HG03103 (cell line): Measurements from ENCODE around the gene DNAJC11.
A peak's percentile ranks its signal among the peaks of the same experiment; 100 is the strongest.
"Not testable (repeated sequence)": the region's sequence is repeated elsewhere in the genome, so short reads cannot be mapped to it uniquely, and the experiment has no call there.

Source experiments
- ATAC-seq: cut with Tn5 transposase; IDR thresholded peaks from one replicate; pipeline ENCODE4 v1.9.1; 2021; ENCODE audit warnings: low read depth; ENCODE audit not compliant: unreplicated experiment

The DNAJC11 gene

DNA sequence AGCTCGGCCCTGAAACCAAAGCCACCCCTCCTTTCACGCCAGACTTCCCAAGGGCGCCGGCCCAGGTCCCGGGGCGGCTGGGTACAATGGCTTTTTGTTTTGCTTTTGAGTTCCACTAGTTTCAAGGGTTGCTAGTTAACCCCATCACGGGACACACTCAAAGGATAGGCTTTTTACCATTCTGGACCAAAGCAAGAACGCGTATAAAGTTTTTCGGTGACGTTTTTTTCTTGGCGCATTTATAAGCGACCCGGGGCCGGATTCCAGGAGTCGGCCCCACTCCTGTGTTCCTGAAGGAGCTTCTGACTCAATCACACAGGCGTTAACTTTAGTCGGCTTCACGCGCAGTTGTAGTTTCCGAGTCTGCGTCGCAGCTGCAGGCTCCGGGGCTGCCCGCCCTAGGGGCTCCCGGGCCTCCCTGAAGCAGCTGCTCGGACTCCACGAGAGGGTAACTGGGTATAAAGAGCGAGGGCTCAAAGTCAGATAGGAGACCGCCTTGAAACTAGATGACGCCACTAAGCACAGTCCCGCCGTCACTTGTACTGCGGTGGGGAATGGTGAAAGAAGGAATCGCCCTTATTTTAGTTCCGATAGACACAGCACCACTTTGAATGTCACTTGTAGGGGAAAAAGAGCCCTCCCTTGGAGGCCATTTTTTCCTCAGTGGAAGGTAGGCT is 98.2 kb downstream of the DNAJC11 start:
- ATAC-seq = peak; percentile 18

- peak; percentile 44 for ATAC-seq
These were observed 98.9 kb downstream of the DNAJC11 start, which contains the start of gene KLHL21 for GRCh38 chr1:6602669-6603237. Gene KLHL21 (minus strand): TSS chr1:6602869. CDS start chr1:6602817, 52 bp downstream.

GRCh38 chr1:6601923-6602668 is 99.5 kb downstream of the DNAJC11 start:
- no peak for ATAC-seq

- ATAC-seq = no peak
These were observed 100.3 kb downstream of the DNAJC11 start for GRCh38 chr1:6601049-6601922.

DNA sequence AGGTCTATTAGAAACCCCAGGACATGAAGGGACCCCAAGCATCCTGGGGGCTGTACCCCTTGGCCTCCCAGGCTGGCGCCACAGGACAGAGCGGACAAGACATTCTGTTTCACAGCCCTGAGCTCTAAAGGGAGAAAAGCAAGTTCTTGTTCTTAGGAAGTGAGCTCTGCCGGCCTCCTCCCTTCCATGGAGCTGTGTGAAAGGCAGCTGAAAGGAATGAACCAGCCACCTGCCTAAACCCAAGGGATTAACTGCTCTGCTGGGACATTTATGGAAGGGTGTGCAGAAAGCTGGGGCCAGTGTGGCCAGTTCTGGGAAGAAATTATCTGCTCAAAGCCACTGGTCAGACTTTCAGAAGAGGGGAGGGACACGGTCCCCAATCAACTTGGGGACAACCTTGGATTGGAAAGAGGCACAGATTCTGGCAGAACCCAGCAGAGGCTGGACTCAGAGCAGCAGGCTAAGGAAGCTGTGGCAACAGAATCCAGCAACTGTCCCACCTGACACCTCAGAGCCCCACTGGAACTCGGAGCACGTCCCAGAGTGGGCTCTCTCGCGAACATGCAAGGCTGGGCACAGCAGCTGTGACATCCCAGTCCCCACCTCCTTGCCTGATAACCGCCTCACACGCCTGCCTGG is 101.1 kb downstream of the DNAJC11 start:
- ATAC-seq = no peak

- ATAC-seq = not testable (repeated sequence)
These were observed 101.6 kb downstream of the DNAJC11 start for GRCh38 chr1:6599991-6600390.

DNA sequence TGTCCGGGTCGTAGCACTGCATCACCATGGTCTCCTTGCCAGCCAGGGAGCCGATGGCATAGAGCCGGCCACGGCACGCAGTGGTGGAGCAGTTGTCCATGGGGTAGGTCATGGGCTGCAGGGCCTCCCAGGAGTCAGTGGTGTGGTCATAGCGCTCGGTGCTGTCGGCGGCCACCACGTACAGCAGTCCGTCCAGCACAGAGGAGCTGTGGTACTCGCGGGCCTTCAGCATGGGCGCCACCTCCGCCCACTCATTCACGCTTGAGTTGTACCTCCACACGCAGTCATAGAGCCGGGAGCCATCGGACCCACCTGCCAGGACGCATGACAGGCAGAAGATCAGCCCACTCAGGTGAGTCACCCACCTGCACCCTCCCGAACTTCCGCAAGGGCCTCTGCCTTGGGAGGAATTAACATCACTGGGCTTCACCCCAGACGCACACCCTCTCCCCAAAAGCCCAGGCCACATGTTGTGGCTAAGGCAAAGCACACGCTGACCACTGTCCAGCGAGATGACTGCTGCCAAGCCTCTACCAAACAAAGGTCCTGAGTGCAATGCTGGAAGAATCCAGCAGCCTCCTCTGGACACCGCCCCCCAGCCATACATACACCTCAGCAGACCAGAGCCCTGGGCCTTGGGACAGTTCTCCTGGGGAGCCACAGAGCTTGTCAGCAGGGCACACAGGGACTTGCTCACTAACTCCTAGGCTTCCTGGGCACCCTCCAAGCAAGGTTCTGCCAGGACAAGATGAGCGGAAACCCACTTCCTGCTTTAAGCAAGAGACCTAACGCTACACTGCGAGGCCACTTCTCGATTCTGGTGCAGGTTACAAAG is 102.3 kb downstream of the DNAJC11 start:
- no peak for ATAC-seq

GRCh38 chr1:6597777-6598131 is 103.9 kb downstream of the DNAJC11 start:
- no peak for ATAC-seq

- no peak for ATAC-seq
These were observed 104.5 kb downstream of the DNAJC11 start for GRCh38 chr1:6596886-6597776.

DNA sequence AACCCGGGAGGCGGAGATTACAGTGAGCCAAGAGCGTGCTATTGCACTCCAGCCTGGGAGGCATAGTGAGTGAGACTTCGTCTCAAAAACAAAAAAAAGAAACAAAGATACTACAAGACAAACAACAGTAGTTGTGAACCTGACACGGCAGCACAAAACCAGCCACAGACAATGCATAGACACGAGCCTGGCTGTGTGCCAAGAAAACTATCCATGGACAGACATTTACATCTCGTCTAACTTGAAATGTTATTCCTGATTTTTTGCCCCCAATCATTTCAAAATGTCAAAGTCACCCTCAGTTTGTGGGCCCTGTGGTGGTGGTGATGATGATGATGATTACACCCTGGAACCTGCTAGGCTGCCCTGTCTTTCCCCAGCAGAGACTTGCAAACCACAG is 105.3 kb downstream of the DNAJC11 start:
- no peak for ATAC-seq

DNA sequence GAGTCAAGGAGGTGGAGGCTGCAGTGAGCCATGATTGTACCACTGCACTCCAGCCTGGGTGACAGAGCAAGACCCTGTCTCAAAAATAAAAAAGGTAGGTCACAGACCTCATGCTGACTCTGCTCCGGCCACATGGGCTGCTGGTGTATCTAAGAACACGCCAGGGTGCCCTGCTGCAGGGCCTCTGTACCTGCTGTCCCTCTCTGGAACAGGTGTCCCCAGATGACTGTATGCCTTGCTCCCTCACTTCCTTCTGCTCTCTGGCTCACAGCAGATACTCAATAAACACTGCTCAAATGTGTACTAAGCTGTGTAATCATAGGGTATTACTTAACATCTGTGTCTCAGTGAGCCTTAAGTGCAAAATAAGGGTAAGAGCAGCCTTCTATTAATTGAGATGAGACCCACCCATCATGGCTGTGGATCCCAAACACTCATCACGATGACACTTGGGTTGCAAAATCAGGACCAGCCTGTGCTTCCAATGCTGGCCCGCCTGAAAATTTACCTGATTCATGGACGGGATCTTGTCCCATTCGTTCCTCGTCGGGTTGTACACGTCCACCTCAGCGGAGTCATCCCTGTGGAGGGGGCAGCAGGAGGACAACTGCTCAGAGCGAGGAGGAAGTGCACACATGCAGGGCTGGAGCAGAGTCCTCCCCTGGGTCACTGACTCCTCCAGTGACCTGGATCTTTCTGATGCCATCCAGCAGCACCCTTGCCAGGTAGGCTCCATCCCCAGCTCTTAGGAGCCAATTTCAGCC is 106.5 kb downstream of the DNAJC11 start:
- ATAC-seq = no peak

DNA sequence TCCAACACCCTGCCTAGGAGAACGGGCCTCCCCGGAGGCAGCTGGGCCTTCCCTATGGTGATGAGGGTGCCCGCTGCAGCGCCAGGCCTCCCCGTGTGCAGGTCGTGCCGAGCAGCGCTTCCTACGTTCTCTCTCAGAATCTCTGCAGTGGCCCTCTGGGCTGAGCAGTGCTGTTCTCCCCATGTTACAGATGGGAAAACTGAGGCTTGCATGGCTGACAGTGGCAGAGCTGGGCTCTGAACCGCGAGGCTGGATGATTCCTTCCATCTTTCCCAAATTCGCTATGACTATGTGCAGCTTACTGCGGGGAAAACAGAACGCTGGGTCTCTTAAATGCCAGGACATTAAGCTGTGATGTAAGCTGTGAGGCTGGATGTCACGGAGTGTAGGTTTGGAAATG is 107.8 kb downstream of the DNAJC11 start:
- no peak for ATAC-seq

DNA sequence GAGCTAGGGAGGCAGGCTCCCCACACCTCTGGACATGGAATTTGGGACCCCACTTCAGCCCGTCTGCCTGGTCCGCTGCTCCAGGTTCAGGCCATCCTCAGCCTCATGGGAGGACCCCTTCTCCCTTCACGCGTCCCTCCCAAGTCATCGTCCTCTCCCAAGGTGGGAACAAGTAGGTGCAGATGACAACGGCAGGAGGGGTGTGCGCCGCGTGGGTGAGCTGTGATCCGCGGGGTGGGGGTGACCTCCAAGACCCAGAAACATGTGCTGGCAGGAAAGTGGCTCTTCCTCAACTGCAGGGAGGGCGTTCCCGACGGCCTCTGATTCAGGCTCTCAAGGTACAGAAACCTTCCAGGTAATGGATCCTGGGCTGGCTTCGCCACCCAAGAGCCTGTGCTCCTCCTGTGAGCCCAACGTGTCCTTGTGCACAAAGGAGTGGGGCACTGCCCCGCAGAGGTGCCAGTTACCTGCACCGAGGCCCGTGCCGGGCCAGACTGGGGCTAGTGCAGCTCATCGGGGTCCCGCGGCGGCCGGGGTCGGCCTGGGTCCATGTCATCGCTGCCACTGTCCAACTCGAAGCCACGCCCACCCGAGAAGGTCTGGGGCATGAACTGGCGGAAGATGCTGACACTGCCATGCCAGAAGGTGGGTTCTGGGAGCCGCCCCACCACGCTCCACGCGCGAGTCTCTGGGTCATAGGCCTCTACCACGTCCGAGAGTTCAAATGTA is 108.6 kb downstream of the DNAJC11 start:
- no peak for ATAC-seq

DNA sequence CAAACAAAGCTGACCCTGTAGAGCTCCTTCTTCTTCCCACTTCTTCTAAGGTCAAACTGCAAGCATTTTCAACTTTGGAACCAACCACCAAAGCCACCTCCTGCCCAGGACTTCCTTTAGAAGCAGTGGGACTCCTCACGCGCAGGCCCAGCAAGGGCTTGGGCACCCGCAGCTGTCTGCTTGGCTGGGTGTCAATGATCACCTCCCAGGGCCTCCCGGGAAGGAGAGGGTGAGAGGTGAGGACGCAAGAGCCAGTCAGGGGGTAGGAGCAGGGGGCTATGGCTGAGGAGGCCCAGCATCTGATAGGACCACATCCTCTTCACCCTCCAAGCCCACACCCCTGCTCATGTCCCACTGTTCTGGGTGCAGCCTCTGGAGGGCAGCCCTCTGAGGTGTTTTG is 109.2 kb downstream of the DNAJC11 start:
- no peak for ATAC-seq

DNA sequence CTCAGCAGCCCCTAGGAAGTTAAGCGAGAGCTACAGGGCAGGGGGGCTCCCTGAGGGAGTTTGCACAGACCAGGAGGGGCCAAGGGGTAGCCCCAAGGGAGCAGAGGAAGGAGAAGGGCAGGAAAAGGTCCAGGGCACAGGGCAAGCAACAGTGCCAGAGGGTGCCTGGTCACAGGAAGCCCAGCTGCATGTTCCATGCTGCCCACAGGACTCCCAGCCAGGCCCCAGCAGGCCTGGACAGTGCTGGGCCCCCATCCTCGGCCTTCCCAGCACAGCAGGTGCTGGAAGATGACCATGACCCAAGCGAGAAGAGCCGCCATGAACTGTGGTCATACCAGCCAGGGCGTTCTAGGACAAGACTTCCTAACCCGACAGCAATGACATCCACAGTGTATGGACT is 110.0 kb downstream of the DNAJC11 start:
- ATAC-seq = no peak

GRCh38 chr1:6591222-6591621 is 110.4 kb downstream of the DNAJC11 start:
- no peak for ATAC-seq

DNA sequence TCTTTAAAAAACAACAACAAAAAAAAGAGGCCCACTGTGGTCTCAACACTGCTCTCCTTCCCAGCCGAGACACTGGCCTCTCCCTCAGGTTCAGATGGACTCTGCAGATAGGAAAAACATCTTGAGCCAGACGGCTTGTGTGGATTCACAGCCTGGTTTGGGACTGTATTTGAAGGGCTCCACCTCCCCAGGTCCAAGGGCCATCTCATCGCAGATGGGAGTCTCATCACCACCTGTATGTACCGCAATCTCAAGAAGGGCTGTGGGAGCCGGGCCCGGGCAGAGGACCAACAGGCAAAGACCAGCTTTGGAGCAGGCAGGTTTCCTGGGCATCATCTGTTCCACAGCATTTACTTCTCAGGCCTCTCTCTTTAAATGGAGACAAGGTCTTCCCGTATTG is 111.6 kb downstream of the DNAJC11 start:
- ATAC-seq = no peak
